GM06990 (cell line): ENCODE measurements around the gene SWAP70.

Experiments used
- DNase-seq: peaks from one replicate; pipeline ENCODE4 v3.0.0-alpha.2; 2011; ENCODE audit not compliant: insufficient read length; ENCODE audit errors: extremely low read depth
- H3K27me3 ChIP-seq: replicated peaks from 2 replicates; pipeline ENCODE4 v1.6.0; 2011; ENCODE audit warnings: low read length; ENCODE audit not compliant: control insufficient read depth, insufficient read depth
- H3K36me3 ChIP-seq: 2 replicates; pipeline ENCODE4 v1.5.1; 2011; ENCODE audit warnings: low read length; ENCODE audit not compliant: control insufficient read depth, insufficient read depth
- H3K4me3 ChIP-seq: replicated peaks from 2 replicates; pipeline ENCODE4 v1.5.1; 2011; ENCODE audit warnings: low read depth, mild to moderate bottlenecking, control low read depth, low read length
- TF ChIP-seq, protein P1 (sequence below): IDR thresholded peaks from 2 replicates; pipeline ENCODE4 v1.5.1; 2011; ENCODE audit warnings: low read length, control low read depth, mild to moderate bottlenecking, inconsistent platforms; ENCODE audit not compliant: insufficient read depth, poor library complexity, severe bottlenecking

Gene SWAP70

DNA sequence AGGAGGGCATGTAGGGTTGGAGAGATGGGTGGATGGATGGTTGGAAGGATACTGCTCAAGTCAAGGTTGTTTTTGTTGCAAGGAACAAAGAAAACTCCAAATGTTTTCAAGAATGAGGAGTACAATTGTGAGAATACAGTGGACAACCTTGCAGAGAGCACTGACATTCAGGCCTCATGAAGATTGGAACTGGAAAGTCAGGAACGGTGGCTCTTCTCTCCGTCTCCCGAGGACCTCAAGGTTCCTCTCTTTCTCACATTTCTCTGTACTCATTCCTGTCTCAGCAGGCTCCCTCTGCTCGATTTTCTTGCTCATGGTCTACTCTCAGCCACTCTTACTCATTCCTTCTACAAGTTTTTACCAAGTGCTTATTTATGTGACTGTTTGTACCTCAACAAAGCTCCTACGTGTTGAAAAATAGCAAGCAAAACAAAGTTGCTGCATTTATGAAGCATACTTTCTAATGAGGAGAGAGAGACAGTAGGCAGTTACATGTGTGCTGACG is 97.6 kb downstream of the SWAP70 start:
- Histone ChIP-seq H3K36me3 (no peaks in the 10 kb centered on the region), H3K27me3 (no peaks in the 10 kb centered on the region), H3K4me3 (no peak overlapping the region)
- TF ChIP-seq, protein P1, sequence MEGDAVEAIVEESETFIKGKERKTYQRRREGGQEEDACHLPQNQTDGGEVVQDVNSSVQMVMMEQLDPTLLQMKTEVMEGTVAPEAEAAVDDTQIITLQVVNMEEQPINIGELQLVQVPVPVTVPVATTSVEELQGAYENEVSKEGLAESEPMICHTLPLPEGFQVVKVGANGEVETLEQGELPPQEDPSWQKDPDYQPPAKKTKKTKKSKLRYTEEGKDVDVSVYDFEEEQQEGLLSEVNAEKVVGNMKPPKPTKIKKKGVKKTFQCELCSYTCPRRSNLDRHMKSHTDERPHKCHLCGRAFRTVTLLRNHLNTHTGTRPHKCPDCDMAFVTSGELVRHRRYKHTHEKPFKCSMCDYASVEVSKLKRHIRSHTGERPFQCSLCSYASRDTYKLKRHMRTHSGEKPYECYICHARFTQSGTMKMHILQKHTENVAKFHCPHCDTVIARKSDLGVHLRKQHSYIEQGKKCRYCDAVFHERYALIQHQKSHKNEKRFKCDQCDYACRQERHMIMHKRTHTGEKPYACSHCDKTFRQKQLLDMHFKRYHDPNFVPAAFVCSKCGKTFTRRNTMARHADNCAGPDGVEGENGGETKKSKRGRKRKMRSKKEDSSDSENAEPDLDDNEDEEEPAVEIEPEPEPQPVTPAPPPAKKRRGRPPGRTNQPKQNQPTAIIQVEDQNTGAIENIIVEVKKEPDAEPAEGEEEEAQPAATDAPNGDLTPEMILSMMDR = no peak
- DNase-seq = no peak

DNA sequence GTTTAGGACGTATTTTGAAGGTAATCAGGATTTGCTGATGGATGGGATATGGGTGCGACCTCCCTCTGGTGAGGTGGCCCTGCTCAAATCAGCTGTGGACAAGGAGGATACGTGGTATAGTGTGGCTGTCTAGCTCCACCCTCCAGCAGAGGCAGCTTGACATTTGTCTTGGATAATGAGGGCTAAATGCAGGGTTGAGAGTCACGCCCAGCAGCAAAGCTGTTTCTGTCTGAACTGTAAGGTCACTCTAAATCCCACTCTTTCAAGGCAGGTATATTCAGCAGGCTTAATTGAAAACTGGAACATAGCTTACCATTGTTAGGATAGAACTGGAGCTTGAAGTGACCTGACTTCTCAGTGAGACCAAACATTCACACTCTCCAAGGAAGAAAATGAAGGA is 98.7 kb downstream of the SWAP70 start:
- Histone ChIP-seq H3K4me3 (no peak overlapping the region), H3K27me3 (no peaks in the 10 kb centered on the region), H3K36me3 (no peaks in the 10 kb centered on the region)
- no peak for DNase-seq
- TF ChIP-seq, protein P1 = no peak

DNA sequence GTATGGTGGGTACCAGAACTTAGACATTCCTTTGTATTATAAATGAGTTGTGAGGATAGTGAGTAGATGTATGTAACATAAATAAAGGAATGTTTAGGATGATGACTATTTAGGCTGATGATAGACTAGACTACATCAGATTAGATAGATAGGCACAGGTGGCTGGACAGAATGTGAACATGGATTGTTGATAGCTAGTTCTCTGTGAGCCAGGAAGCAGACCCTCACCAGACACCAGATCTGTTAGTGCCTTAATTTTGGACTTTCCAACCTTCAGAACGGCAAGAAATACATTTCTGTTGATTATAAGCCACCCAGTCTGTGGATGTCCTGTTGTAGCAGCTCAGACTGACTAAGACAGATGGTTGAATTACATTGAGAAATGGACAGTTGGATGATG is 99.4 kb downstream of the SWAP70 start:
- TF ChIP-seq, protein P1 = no peak
- DNase-seq = no peak
- Histone ChIP-seq H3K4me3 (no peak overlapping the region), H3K36me3 (no peaks in the 10 kb centered on the region), H3K27me3 (no peaks in the 10 kb centered on the region)

DNA sequence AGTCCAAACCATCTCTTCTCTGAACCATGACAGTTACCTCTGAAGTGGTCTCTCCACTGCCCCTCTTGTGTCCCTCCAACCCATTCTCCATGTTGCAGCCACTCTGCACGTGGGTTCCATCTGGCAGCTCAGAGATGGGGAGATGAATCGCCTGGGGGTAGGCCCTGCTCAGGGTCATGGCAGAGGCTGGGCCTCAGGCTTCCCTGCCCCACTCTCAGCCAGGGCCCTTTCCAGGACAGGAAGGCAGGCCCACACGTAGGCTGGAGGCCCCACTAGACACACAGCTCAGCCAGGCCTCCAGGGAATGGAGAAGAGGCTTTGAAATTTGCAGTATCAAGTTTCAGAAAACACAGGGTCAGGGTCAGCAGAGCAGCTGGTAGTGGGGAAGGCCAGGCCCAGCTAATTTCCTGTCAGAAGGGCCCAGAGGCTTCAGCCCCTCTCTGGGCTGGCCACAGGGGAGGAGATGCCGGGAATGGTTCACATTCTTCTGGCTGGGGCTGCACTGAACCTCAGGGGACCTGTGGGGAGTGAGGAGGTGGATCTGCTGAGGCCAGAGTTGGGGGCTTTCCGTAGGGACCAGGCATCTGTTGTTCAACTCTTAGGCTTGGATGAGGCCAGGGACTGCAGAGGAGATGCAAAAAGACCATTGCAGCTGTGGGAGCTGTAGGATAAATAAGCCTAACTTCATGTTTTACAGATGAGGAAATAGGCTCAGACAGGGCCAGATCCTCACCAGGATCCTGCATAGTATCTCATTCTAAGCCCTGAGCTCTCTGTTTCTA is 101.6 kb downstream of the SWAP70 start:
- DNase-seq = no peak
- TF ChIP-seq, protein P1 = no peak
- H3K36me3 ChIP-seq = no peaks in the 10 kb centered on the region
- H3K4me3 ChIP-seq = no peak overlapping the region
- no peaks in the 10 kb centered on the region for H3K27me3 ChIP-seq

DNA sequence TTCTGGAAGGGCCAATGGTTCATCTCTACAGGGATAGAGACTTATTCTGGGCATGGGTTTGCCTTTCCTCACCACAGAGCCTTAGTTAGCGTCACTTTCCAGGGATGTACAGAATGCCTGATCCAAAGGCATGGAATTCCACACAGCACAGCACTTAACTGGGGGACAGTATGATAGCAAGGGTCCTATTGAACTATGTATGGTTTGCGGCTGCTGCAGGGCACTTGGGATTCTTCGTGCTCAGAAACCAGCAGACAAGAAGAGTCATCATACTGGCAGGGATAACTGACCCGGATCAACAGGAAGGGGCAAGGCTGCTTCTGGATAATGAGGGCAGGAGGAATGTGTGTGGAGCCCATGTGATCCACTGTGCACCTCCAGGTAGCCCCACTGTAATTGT is 105.7 kb downstream of the SWAP70 start:
- DNase-seq = no peak
- Histone ChIP-seq H3K4me3 (no peak overlapping the region), H3K27me3 (no peaks in the 10 kb centered on the region), H3K36me3 (no peaks in the 10 kb centered on the region)
- TF ChIP-seq, protein P1 = no peak
